Non-pigmented ciliary epithelial cell (primary cell): Measurements from ENCODE around the gene SDR42E1.

Experiments
- DNase-seq: peaks from one replicate; pipeline ENCODE4 v3.0.0-alpha.2; 2010; ENCODE audit warnings: low read depth

Gene SDR42E1

GRCh38 chr16:81940781-81941560 lies 70.3 kb downstream of the SDR42E1 start:
- peak; percentile 31 for DNase-seq

GRCh38 chr16:81939164-81940056 lies 71.9 kb downstream of the SDR42E1 start:
- DNase-seq = no peak
